OCI-LY7 (cell line): ENCODE results near the gene ASCC1. TPM values are rescaled to one million over a fixed set of nuclear protein-coding genes. Genes with fewer than 3 reads are reported as not detected.

ENCODE experiments used
- BruUV-seq: library from RNA; stranded (reverse); fragments of 400-500 nt; replicated peaks from 2 replicates; lab custom pipeline; 2021; lab: Mats Ljungman, UMichigan
- CTCF ChIA-PET: fragments of 300-600 bp; sonication (Branson Sonifier 250); formaldehyde crosslinking; loops from one replicate; lab custom pipeline; 2022; ENCODE audit warnings: antibody characterized with exemption; ENCODE audit not compliant: unreplicated experiment; lab: Charles Lee
- POLR2A ChIA-PET: fragments of 300-600 bp; sonication (Branson Sonifier 250); formaldehyde crosslinking; loops from one replicate; lab custom pipeline; 2022; ENCODE audit warnings: antibody characterized with exemption; lab: Charles Lee
- DNase-seq: peaks from one replicate; pipeline ENCODE4 v3.0.0-alpha.2; 2015; ENCODE audit warnings: low spot score
- H2AFZ ChIP-seq: fragments of 200-600 bp; sonication (generic), shearing (Covaris generic); 2 replicates; pipeline ENCODE4 v1.6.1; 2014; ENCODE audit warnings: mild to moderate bottlenecking, antibody characterized with exemption, low read length, moderate library complexity
- H3K27ac ChIP-seq: fragments of 200-600 bp; sonication (generic); 2 replicates; pipeline ENCODE4 v1.5.1; 2014; ENCODE audit warnings: mixed run types, low read depth, mild to moderate bottlenecking, moderate library complexity, low read length, inconsistent platforms; ENCODE audit not compliant: poor library complexity, severe bottlenecking
- H3K36me3 ChIP-seq: fragments of 200-600 bp; sonication (generic); 2 replicates; pipeline ENCODE4 v1.6.1; 2014; ENCODE audit warnings: mild to moderate bottlenecking, antibody characterized with exemption, low read length, moderate library complexity, mixed read lengths; ENCODE audit not compliant: insufficient read depth
- H3K4me1 ChIP-seq: fragments of 200-600 bp; sonication (generic); 2 replicates; pipeline ENCODE4 v1.5.1; 2014; ENCODE audit warnings: mild to moderate bottlenecking, low read length; ENCODE audit not compliant: insufficient read depth, poor library complexity, severe bottlenecking
- H3K4me2 ChIP-seq: fragments of 200-600 bp; sonication (generic); 2 replicates; pipeline ENCODE4 v1.6.1; 2014; ENCODE audit warnings: mild to moderate bottlenecking, low read length
- H3K4me3 ChIP-seq: fragments of 200-600 bp; sonication (generic); 2 replicates; pipeline ENCODE4 v1.5.1; 2014; ENCODE audit warnings: mild to moderate bottlenecking, low read depth, low read length; ENCODE audit not compliant: poor library complexity, severe bottlenecking
- H3K79me2 ChIP-seq: fragments of 200-600 bp; sonication (generic); 2 replicates; pipeline ENCODE4 v1.6.1; 2016; ENCODE audit warnings: low read depth, mild to moderate bottlenecking, low read length, moderate library complexity, mixed read lengths; ENCODE audit not compliant: insufficient read depth
- H3K9me2 ChIP-seq: fragments of 200-600 bp; sonication (generic); 2 replicates; pipeline ENCODE4 v1.6.1; 2016; ENCODE audit warnings: mild to moderate bottlenecking, low read length, mixed read lengths; ENCODE audit not compliant: insufficient read depth
- H3K9me3 ChIP-seq: fragments of 200-600 bp; sonication (generic); 2 replicates; pipeline ENCODE4 v1.6.1; 2014; ENCODE audit warnings: mild to moderate bottlenecking, mixed run types, low read length, mixed read lengths
- H4K20me1 ChIP-seq: fragments of 200-600 bp; sonication (generic); 2 replicates; pipeline ENCODE4 v1.6.1; 2014; ENCODE audit warnings: mild to moderate bottlenecking, antibody characterized with exemption, low read length, moderate library complexity, mixed read lengths; ENCODE audit not compliant: insufficient read depth
- EZH2phosphoT487 ChIP-seq: fragments of 200-600 bp; sonication (generic); IDR thresholded peaks from 2 replicates; pipeline ENCODE4 v1.6.1; 2018; ENCODE audit warnings: low read depth, borderline replicate concordance, mild to moderate bottlenecking, mixed run types, antibody characterized with exemption, low read length, moderate library complexity, mixed read lengths
- intact Hi-C: fragments of 100-400 bp; cut with micrococcal nuclease; formaldehyde crosslinking; loops from one replicate; pipeline ENCODE4 v1.10.0; 2022; ENCODE audit not compliant: unreplicated experiment
- total RNA-seq, 2 experiments: library from RNA; depleted of rRNA in 1 of 2; stranded (reverse); fragments of >200 nt in 1 of 2; shearing (Covaris generic) in 1 of 2; gene quantifications; 2 replicates each; pipeline ENCODE4 v1.2.3, GENCODE V29; 2014 to 2022
- TF ChIP-seq, protein P1 (sequence below): fragments of 200-600 bp; sonication (generic); conservative IDR thresholded peaks from 2 replicates; pipeline ENCODE4 v1.5.1; 2014; ENCODE audit warnings: mild to moderate bottlenecking, antibody characterized with exemption, low read length, moderate library complexity, mixed read lengths

Gene ASCC1
- total RNA-seq, 2 experiments from 2014 or later = 27.1 to 59.9 TPM

DNA sequence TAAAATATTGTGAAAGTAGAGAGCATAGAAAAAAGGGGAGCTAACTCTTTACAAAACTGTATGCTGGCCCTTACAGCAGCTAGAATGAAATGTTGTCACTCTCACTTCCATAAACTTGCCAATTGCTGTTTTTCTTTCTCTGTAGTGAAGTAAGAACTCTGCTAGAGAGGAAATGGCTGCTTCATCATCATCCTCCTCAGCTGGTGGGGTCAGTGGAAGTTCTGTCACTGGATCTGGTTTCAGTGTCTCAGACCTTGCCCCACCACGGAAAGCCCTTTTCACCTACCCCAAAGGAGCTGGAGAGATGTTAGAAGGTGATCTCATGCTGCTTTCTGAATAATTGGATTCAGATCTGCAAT, 7.6 kb upstream of the ASCC1 start:
- peaks cover 70% of the 10 kb centered on the region for H3K79me2 ChIP-seq
- H3K36me3 ChIP-seq = peaks cover 66% of the 10 kb centered on the region
- CTCF ChIA-PET = interaction anchor here (0.6 to 0.9 kb wide), 2 partner anchors 106 to 136 kb away, joined by 3 read pairs; partner anchors contain the start of gene SPOCK2
- no peak overlapping the region for H3K4me2 ChIP-seq
- H4K20me1 ChIP-seq = peaks cover 10% of the 10 kb centered on the region; the same call in 1 of the 2 replicates
- H3K4me1 ChIP-seq = peaks cover 43% of the 10 kb centered on the region
- intact Hi-C loops = loop anchor here (1.0 to 5.0 kb wide), 2 partner anchors 161 to 175 kb away; no protein-coding TSS in a partner anchor
- TF ChIP-seq, protein P1, sequence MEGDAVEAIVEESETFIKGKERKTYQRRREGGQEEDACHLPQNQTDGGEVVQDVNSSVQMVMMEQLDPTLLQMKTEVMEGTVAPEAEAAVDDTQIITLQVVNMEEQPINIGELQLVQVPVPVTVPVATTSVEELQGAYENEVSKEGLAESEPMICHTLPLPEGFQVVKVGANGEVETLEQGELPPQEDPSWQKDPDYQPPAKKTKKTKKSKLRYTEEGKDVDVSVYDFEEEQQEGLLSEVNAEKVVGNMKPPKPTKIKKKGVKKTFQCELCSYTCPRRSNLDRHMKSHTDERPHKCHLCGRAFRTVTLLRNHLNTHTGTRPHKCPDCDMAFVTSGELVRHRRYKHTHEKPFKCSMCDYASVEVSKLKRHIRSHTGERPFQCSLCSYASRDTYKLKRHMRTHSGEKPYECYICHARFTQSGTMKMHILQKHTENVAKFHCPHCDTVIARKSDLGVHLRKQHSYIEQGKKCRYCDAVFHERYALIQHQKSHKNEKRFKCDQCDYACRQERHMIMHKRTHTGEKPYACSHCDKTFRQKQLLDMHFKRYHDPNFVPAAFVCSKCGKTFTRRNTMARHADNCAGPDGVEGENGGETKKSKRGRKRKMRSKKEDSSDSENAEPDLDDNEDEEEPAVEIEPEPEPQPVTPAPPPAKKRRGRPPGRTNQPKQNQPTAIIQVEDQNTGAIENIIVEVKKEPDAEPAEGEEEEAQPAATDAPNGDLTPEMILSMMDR = no peak
- TF ChIP-seq EZH2phosphoT487 = no peak
- no peak overlapping the region for H3K4me3 ChIP-seq
- POLR2A ChIA-PET = interaction anchor here (0.6 to 1.0 kb wide), 3 partner anchors 82 to 129 kb away, joined by 3 read pairs; no protein-coding TSS in a partner anchor
- no peak overlapping the region for H3K27ac ChIP-seq
- no peak for DNase-seq
- H3K9me3 ChIP-seq = no peaks in the 10 kb centered on the region
- no peak overlapping the region for H2AFZ ChIP-seq
- no peaks in the 10 kb centered on the region for H3K9me2 ChIP-seq
- BruUV-seq = no TSS peak

DNA sequence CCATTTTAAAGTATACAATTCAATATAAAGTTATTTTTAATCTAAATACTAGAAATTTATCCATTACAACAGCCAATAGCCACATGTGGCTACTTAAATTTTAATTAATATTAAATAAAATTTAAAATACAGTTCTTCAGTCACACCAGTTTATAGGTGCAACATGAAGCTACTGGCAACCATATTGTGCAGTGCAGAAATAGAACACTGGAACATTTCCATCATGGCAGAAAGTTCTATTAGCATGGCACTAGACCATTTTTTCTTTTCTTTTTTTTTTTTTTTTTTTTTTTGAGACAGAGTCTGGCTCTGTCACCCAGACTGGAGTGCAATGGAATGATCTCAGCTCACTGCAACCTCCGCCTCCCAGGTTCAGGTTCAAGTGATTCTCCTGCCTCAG, 5.2 kb upstream of the ASCC1 start:
- DNase-seq = no peak
- BruUV-seq = no TSS peak
- TF ChIP-seq EZH2phosphoT487 = no peak
- TF ChIP-seq, protein P1 = no peak
- H3K9me3 ChIP-seq = no peaks in the 10 kb centered on the region
- no peaks in the 10 kb centered on the region for H3K9me2 ChIP-seq
- peaks cover 73% of the 10 kb centered on the region for H3K79me2 ChIP-seq
- CTCF ChIA-PET = interaction anchor here (0.9 kb wide), 1 partner anchor 27 kb away, joined by 3 read pairs; no protein-coding TSS in a partner anchor
- H2AFZ ChIP-seq = no peak overlapping the region
- H4K20me1 ChIP-seq = peaks cover 12% of the 10 kb centered on the region; the same call in 1 of the 2 replicates
- H3K4me3 ChIP-seq = no peak overlapping the region
- no peak overlapping the region for H3K4me2 ChIP-seq
- no peak overlapping the region for H3K27ac ChIP-seq
- POLR2A ChIA-PET = interaction anchor here (0.5 to 0.9 kb wide), 5 partner anchors 9 to 386 kb away, joined by 3 to 7 read pairs (median 4); no protein-coding TSS in a partner anchor
- H3K4me1 ChIP-seq = peaks cover 44% of the 10 kb centered on the region
- intact Hi-C loops = loop anchor here (5.0 kb wide), 1 partner anchor 159 kb away; no protein-coding TSS in a partner anchor
- peaks cover 49% of the 10 kb centered on the region for H3K36me3 ChIP-seq

DNA sequence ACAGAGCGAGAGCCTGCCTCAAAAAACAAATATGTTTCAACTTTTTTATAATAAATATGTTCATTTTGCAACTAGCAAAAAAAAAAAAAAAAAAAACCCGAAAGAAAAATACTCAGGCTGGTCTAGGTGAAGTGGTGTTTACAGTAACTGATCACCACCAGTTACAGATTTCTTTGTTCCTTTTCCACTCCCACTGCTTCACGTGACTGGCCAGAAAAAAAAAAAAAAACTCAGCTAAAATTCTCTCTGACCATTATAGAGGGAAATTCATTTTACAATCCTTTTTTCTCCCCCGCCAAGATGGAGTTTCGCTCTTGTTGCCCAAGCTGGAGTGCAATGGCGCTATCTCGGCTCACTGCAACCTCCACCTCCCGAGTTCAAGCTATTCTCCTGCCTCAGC, 4.6 kb upstream of the ASCC1 start:
- peaks cover 44% of the 10 kb centered on the region for H3K4me1 ChIP-seq
- no TSS peak for BruUV-seq
- intact Hi-C loops = loop anchor here (5.0 kb wide), 1 partner anchor 158 kb away; no protein-coding TSS in a partner anchor

More for the DNA sequence above, 4.6 kb upstream of the ASCC1 start:
- peaks cover 42% of the 10 kb centered on the region for H3K36me3 ChIP-seq
- no peaks in the 10 kb centered on the region for H3K9me2 ChIP-seq
- no peak for TF ChIP-seq EZH2phosphoT487
- TF ChIP-seq, protein P1 = no peak
- H4K20me1 ChIP-seq = peaks cover 12% of the 10 kb centered on the region; the same call in 1 of the 2 replicates
- H3K79me2 ChIP-seq = peaks cover 72% of the 10 kb centered on the region
- H3K4me2 ChIP-seq = no peak overlapping the region
- H3K9me3 ChIP-seq = no peaks in the 10 kb centered on the region
- no peak overlapping the region for H2AFZ ChIP-seq
- ChIA-PET CTCF (interaction anchor here (0.9 kb wide), 1 partner anchor 28 kb away, joined by 3 read pairs; no protein-coding TSS in a partner anchor), POLR2A (interaction anchor here (0.7 to 0.8 kb wide), 3 partner anchors 27 to 83 kb away, joined by 3 to 6 read pairs (median 4); partner anchors contain the start of gene DDIT4)
- no peak for DNase-seq
- H3K4me3 ChIP-seq = no peak overlapping the region
- no peak overlapping the region for H3K27ac ChIP-seq
